Aorta (tissue), 5 donors: ENCODE measurements around the gene PIK3C2B. TPM values are rescaled to one million over a fixed set of nuclear protein-coding genes. Genes with fewer than 3 reads are reported as not detected.

Source experiments
- ATAC-seq: fragments of 200-7000 bp; cut with Tn5 transposase; one replicate; pipeline ENCODE4 v1.9.1; 2022; ENCODE audit warnings: moderate library complexity; ENCODE audit not compliant: low FRiP score
- DNase-seq, 2 donors: peaks; one replicate each; pipeline ENCODE4 v3.0.0-alpha.2; 2020
- H3K27ac ChIP-seq, 2 donors: one replicate each; pipeline ENCODE4 v1.5.1; 2013; ENCODE audit warnings: low read length in 2 of 2, mild to moderate bottlenecking in 2 of 2, moderate library complexity in 2 of 2, control low read depth in 1 of 2, inconsistent platforms in 1 of 2, low read depth in 1 of 2
- H3K27me3 ChIP-seq, 2 donors: one replicate each; pipeline ENCODE4 v1.6.1; 2013; ENCODE audit warnings: control low read depth in 1 of 2, low read length in 1 of 2, mild to moderate bottlenecking in 1 of 2, moderate library complexity in 1 of 2; ENCODE audit not compliant: insufficient read depth in 2 of 2, control insufficient read depth in 1 of 2
- H3K36me3 ChIP-seq, 2 donors: one replicate each; pipeline ENCODE4 v1.6.1; 2013; ENCODE audit warnings: control low read depth in 1 of 2, low read length in 1 of 2, mild to moderate bottlenecking in 1 of 2; ENCODE audit not compliant: insufficient read depth in 2 of 2, control insufficient read depth in 1 of 2
- H3K4me1 ChIP-seq, 2 donors: one replicate each; pipeline ENCODE4 v1.6.1; 2013; ENCODE audit warnings: low read length in 2 of 2, control low read depth in 1 of 2, mild to moderate bottlenecking in 1 of 2, moderate library complexity in 1 of 2; ENCODE audit not compliant: insufficient read depth in 2 of 2, control insufficient read depth in 1 of 2
- H3K4me3 ChIP-seq, 2 donors: one replicate each; pipeline ENCODE4 v1.5.1; 2013; ENCODE audit warnings: low read length in 2 of 2, control low read depth in 1 of 2, mild to moderate bottlenecking in 1 of 2
- H3K9me3 ChIP-seq: one replicate; pipeline ENCODE4 v1.6.1; 2013; ENCODE audit warnings: mild to moderate bottlenecking, low read length; ENCODE audit not compliant: control insufficient read depth
- WGBS, 2 donors: extraction: QIAGEN DNeasy Blood & Tissue Kit; methylation state at CpG; one replicate each; pipeline ENCODE4 v1.1.7; 2013; 5-methylcytosine and 5-hydroxymethylcytosine counted together
- intact Hi-C, 2 donors: fragments of 100-400 bp; cut with DNase I; formaldehyde crosslinking; loops; one replicate each; pipeline versions ENCODE4 v1.14.2 to v1.15.0; 2022
- polyA plus RNA-seq, 2 donors: library from polyadenylated mRNA; stranded (reverse); fragments of 200-250 nt; gene quantifications; one replicate each; pipeline ENCODE4 v1.2.3, GENCODE V29; 2013
- total RNA-seq, 2 donors: library from RNA; stranded (reverse); fragmentation: NEBNext Ultra II Directional; extraction: Animal tissue kit (Norgen Biotek cat#: 25700); gene quantifications; one replicate each; pipeline ENCODE4 v1.2.1, GENCODE V29; 2021
- donor health status: healthy with polysubstance abuse.
- donor health status: Bipolar disorder and iron deficiency.
- donor health status: DM: no; HTN: no; CAD: no.
- donor health status: DM: no; HTN: no; CAD: no.
- donor health status: DM: yes; HTN: yes; CAD: no.

PIK3C2B gene
- total and polyA plus RNA-seq, 4 donors, result 9.3 to 87.5 (median 26.8) TPM

- WGBS, 2 donors, result 80% methylated on average over 15 of the region's 15 CpGs
- no peaks in the 10 kb centered on the region for H3K27me3 ChIP-seq
- intact Hi-C loops, result no loop called here
- no peaks in the 10 kb centered on the region for H3K4me1 ChIP-seq
- peak in 1 of 2 donors; percentile 78 for DNase-seq
- no peak overlapping the region for H3K27ac ChIP-seq
- H3K36me3 ChIP-seq, result no peaks in the 10 kb centered on the region
- no peak for ATAC-seq
- H3K9me3 ChIP-seq, result no peaks in the 10 kb centered on the region
- no peak overlapping the region for H3K4me3 ChIP-seq
Measured at GRCh38 chr1:204513117-204513716, 18.6 kb upstream of the PIK3C2B start.

- Histone ChIP-seq H3K4me1 (no peaks in the 10 kb centered on the region), H3K27ac (no peak overlapping the region), H3K9me3 (no peaks in the 10 kb centered on the region), H3K36me3 (no peaks in the 10 kb centered on the region), H3K4me3 (no peak overlapping the region), H3K27me3 (no peaks in the 10 kb centered on the region)
- intact Hi-C loops, result no loop called here
- no peak for ATAC-seq
- DNase-seq, result no peak
Measured at GRCh38 chr1:204511366-204511765, 16.8 kb upstream of the PIK3C2B start.

- no peak overlapping the region for H3K4me3 ChIP-seq
- H3K4me1 ChIP-seq, result no peaks in the 10 kb centered on the region
- DNase-seq, result no peak
- intact Hi-C loops, result loop anchor here in 1 of 2 donors (5.0 kb wide), 1 partner anchor 97 kb away; the partner anchor contains the start of gene PPP1R15B
- no peaks in the 10 kb centered on the region for H3K9me3 ChIP-seq
- H3K27ac ChIP-seq, result no peak overlapping the region
- no peaks in the 10 kb centered on the region for H3K36me3 ChIP-seq
- no peak for ATAC-seq
- 86 to 89% methylated on average over 9 of the region's 9 CpGs for WGBS, 2 donors
- no peaks in the 10 kb centered on the region for H3K27me3 ChIP-seq
Measured at GRCh38 chr1:204509186-204509635, 14.6 kb upstream of the PIK3C2B start.

- no peaks in the 10 kb centered on the region for H3K27me3 ChIP-seq
- peak in 1 of 2 donors; percentile 62 for DNase-seq
- intact Hi-C loops, result loop anchor here in 1 of 2 donors (5.0 kb wide), 1 partner anchor 95 kb away; the partner anchor contains the start of gene PPP1R15B
- H3K36me3 ChIP-seq, result no peaks in the 10 kb centered on the region
- H3K4me3 ChIP-seq, result peak overlapping the region; percentile 67 to 86
- peak; percentile 56 for ATAC-seq
- WGBS, 2 donors, result 1 to 2% methylated on average over 22 of the region's 22 CpGs
- peak overlapping the region; percentile 57 to 89 for H3K27ac ChIP-seq
- no peaks in the 10 kb centered on the region for H3K4me1 ChIP-seq
- H3K9me3 ChIP-seq, result no peaks in the 10 kb centered on the region
Measured at GRCh38 chr1:204507317-204508105, 12.9 kb upstream of the PIK3C2B start.

- H3K4me1 ChIP-seq, result no peaks in the 10 kb centered on the region
- H3K27ac ChIP-seq, result peak overlapping the region; percentile 30 to 57
- intact Hi-C loops, result loop anchor here in 1 of 2 donors (5.0 kb wide), 1 partner anchor 95 kb away; the partner anchor contains the start of gene PPP1R15B
- peak; percentile 94 for ATAC-seq
- no peaks in the 10 kb centered on the region for H3K36me3 ChIP-seq
- H3K9me3 ChIP-seq, result no peaks in the 10 kb centered on the region
- 0% methylated on average over 13 of the region's 13 CpGs for WGBS, 2 donors
- no peaks in the 10 kb centered on the region for H3K27me3 ChIP-seq
- peak in 1 of 2 donors; percentile 81 for DNase-seq
- peak overlapping the region; percentile 67 to 86 for H3K4me3 ChIP-seq
Measured at GRCh38 chr1:204506969-204507316, 12.3 kb upstream of the PIK3C2B start.

- ATAC-seq, result peak; percentile 92
- 1% methylated on average over 27 of the region's 27 CpGs for WGBS, 2 donors
Measured at GRCh38 chr1:204506201-204506968, 11.8 kb upstream of the PIK3C2B start.

GRCh38 chr1:204505674-204506200 is 11.1 kb upstream of the PIK3C2B start:
- no peaks in the 10 kb centered on the region for H3K36me3 ChIP-seq
- no peaks in the 10 kb centered on the region for H3K27me3 ChIP-seq
- H3K4me3 ChIP-seq, result peak overlapping the region in 1 of 2 donors; percentile 40
- no peaks in the 10 kb centered on the region for H3K4me1 ChIP-seq
- no peak overlapping the region for H3K27ac ChIP-seq
- ATAC-seq (no peak), DNase-seq (no peak)
- 1% methylated on average over 4 of the region's 4 CpGs for WGBS, 2 donors
- H3K9me3 ChIP-seq, result no peaks in the 10 kb centered on the region
- intact Hi-C loops, result loop anchor here in 1 of 2 donors (5.0 kb wide), 1 partner anchor 93 kb away; the partner anchor contains the start of gene PPP1R15B

More at GRCh38 chr1:204506201-204506968, 11.8 kb upstream of the PIK3C2B start:
- H3K27ac ChIP-seq, result no peak overlapping the region
- DNase-seq, result peak; percentile 69 to 85
- no peaks in the 10 kb centered on the region for H3K36me3 ChIP-seq
- peak overlapping the region in 1 of 2 donors; percentile 40 for H3K4me3 ChIP-seq
- intact Hi-C loops, result loop anchor here in 1 of 2 donors (5.0 kb wide), 1 partner anchor 94 kb away; the partner anchor contains the start of gene PPP1R15B
- no peaks in the 10 kb centered on the region for H3K9me3 ChIP-seq
- no peaks in the 10 kb centered on the region for H3K27me3 ChIP-seq
- no peaks in the 10 kb centered on the region for H3K4me1 ChIP-seq

GRCh38 chr1:204503913-204504519 is 9.4 kb upstream of the PIK3C2B start:
- H3K27ac ChIP-seq, result no peak overlapping the region
- no peaks in the 10 kb centered on the region for H3K4me1 ChIP-seq
- no peaks in the 10 kb centered on the region for H3K36me3 ChIP-seq
- no peak overlapping the region for H3K4me3 ChIP-seq
- 84 to 89% methylated on average over 4 of the region's 4 CpGs for WGBS, 2 donors
- intact Hi-C loops, result loop anchor here (1.0 to 2.0 kb wide), 3 partner anchors 58 to 73 kb away; no protein-coding TSS in a partner anchor
- no peaks in the 10 kb centered on the region for H3K9me3 ChIP-seq
- ATAC-seq (no peak), DNase-seq (no peak)
- no peaks in the 10 kb centered on the region for H3K27me3 ChIP-seq
